HL-60 (cell line): ENCODE measurements around the gene DLX1.

Experiments used
- POLR2AphosphoS5 ChIP-seq: IDR thresholded peaks from 2 replicates; pipeline ENCODE4 v1.6.1; 2012; ENCODE audit warnings: low read depth
- TF ChIP-seq, protein P1 (sequence below): IDR thresholded peaks from one replicate; pipeline ENCODE4 v1.5.1; 2011; ENCODE audit warnings: low read length, control low read depth, inconsistent platforms; ENCODE audit not compliant: insufficient read depth
- TF ChIP-seq, protein P2 (sequence below): IDR thresholded peaks from 2 replicates; pipeline ENCODE4 v1.6.1; 2012; ENCODE audit warnings: low read depth; ENCODE audit not compliant: insufficient replicate concordance

DNA sequence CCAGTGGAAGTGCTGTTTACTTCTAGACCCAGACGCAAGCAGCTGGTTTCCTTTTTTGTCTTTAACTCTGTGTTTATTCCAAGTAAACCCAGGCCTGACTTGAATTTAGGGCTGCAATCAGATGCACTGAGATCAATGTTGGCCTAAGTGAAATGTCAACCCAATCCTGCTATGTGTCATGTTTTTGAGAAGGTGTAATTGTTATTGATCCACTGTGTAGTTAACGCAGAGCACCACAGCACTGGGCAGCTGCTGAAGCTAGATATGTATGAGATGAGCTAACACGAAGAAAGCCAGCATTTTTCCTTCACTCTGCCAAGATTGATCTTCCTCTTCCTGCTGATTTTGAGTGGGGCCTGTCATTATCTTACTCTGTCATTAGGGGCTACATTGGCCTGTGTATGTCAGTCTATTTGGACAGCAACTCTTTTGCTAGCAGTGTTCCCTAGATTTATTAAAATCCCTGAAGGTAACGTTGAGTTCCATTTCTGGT lies 18.9 kb upstream of the DLX1 start:
- TF ChIP-seq, protein P1, sequence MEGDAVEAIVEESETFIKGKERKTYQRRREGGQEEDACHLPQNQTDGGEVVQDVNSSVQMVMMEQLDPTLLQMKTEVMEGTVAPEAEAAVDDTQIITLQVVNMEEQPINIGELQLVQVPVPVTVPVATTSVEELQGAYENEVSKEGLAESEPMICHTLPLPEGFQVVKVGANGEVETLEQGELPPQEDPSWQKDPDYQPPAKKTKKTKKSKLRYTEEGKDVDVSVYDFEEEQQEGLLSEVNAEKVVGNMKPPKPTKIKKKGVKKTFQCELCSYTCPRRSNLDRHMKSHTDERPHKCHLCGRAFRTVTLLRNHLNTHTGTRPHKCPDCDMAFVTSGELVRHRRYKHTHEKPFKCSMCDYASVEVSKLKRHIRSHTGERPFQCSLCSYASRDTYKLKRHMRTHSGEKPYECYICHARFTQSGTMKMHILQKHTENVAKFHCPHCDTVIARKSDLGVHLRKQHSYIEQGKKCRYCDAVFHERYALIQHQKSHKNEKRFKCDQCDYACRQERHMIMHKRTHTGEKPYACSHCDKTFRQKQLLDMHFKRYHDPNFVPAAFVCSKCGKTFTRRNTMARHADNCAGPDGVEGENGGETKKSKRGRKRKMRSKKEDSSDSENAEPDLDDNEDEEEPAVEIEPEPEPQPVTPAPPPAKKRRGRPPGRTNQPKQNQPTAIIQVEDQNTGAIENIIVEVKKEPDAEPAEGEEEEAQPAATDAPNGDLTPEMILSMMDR = no peak
- no peak for TF ChIP-seq POLR2AphosphoS5
- TF ChIP-seq, protein P2, sequence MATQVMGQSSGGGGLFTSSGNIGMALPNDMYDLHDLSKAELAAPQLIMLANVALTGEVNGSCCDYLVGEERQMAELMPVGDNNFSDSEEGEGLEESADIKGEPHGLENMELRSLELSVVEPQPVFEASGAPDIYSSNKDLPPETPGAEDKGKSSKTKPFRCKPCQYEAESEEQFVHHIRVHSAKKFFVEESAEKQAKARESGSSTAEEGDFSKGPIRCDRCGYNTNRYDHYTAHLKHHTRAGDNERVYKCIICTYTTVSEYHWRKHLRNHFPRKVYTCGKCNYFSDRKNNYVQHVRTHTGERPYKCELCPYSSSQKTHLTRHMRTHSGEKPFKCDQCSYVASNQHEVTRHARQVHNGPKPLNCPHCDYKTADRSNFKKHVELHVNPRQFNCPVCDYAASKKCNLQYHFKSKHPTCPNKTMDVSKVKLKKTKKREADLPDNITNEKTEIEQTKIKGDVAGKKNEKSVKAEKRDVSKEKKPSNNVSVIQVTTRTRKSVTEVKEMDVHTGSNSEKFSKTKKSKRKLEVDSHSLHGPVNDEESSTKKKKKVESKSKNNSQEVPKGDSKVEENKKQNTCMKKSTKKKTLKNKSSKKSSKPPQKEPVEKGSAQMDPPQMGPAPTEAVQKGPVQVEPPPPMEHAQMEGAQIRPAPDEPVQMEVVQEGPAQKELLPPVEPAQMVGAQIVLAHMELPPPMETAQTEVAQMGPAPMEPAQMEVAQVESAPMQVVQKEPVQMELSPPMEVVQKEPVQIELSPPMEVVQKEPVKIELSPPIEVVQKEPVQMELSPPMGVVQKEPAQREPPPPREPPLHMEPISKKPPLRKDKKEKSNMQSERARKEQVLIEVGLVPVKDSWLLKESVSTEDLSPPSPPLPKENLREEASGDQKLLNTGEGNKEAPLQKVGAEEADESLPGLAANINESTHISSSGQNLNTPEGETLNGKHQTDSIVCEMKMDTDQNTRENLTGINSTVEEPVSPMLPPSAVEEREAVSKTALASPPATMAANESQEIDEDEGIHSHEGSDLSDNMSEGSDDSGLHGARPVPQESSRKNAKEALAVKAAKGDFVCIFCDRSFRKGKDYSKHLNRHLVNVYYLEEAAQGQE = no peak
